GM23338 (cell line): ENCODE results near the gene LDLRAD2. TPM values are rescaled to one million over a fixed set of nuclear protein-coding genes. Genes with fewer than 3 reads are reported as not detected.

Source experiments
- NANOG ChIP-seq: IDR thresholded peaks from 2 replicates; pipeline ENCODE4 v1.6.1; 2016; ENCODE audit warnings: antibody characterized with exemption, borderline replicate concordance
- ZNF331 ChIP-seq: fragments of 250-450 bp; sonication (Bioruptor Pico); IDR thresholded peaks from 2 replicates; pipeline ENCODE4 v1.5.0; 2020; ENCODE audit warnings: low read depth, mild to moderate bottlenecking, moderate library complexity
- ZNF462 ChIP-seq: fragments of 250-450 bp; sonication (Bioruptor Pico); IDR thresholded peaks from 2 replicates; pipeline ENCODE4 v1.5.0; 2020; ENCODE audit warnings: mild to moderate bottlenecking, moderate library complexity
- polyA plus RNA-seq: library from polyadenylated mRNA; unstranded; fragments of >200 nt; fragmentation: Nextera tagmentation; extraction: Ambion mirVana; gene quantifications from 2 replicates; pipeline ENCODE4 v1.2.1, GENCODE V29; 2016
- total RNA-seq: library from RNA; depleted of rRNA; stranded (reverse); fragments of >200 nt; shearing (Covaris generic); gene quantifications from 2 replicates; pipeline ENCODE4 v1.2.3, GENCODE V29; 2014
- TF ChIP-seq, protein P1 (sequence below): IDR thresholded peaks from one replicate; pipeline ENCODE4 v1.6.1; 2018; ENCODE audit warnings: antibody characterized with exemption; ENCODE audit not compliant: unreplicated experiment

LDLRAD2 gene
- total and polyA plus RNA-seq, 2 experiments from 2014 or later, result 1.6 to 5.8 TPM

DNA sequence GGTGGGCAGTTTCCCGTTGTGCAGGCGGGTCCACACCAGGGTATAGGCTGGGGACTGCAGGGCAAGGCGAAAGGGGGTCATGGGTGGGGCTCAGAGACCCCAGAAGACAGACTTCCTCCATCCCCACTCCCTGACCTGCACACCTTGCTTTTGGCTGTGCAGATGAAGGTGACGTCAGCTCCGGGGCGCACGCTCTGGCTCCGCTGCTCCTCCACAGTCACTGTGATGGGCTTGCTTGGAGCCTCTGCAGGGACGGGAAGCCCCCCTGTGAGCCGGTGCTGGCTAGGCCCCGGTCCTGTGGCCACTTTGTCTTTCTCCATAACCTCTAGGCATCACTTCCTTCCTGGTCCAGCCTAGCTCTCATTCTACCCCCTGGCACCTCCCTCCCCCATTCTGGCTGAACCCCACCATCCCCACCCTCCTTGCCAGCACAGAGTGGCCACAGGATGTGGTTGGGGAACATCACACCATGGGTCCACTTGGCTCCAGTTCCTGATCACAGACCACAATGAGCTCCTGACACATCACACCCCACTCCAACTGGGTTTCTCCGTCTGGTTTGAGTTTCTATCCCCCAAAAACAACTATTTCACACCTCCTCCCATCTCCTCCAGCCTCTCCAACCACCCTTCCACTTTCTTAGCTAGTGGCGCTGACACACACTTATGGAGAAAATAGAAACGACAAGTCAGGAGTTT, 45.2 kb downstream of the LDLRAD2 start (continued):
- TF ChIP-seq ZNF462 (CRISPR knock-in tag) (no peak), ZNF331 (CRISPR knock-in tag) (no peak), NANOG (no peak)
- TF ChIP-seq, protein P1, sequence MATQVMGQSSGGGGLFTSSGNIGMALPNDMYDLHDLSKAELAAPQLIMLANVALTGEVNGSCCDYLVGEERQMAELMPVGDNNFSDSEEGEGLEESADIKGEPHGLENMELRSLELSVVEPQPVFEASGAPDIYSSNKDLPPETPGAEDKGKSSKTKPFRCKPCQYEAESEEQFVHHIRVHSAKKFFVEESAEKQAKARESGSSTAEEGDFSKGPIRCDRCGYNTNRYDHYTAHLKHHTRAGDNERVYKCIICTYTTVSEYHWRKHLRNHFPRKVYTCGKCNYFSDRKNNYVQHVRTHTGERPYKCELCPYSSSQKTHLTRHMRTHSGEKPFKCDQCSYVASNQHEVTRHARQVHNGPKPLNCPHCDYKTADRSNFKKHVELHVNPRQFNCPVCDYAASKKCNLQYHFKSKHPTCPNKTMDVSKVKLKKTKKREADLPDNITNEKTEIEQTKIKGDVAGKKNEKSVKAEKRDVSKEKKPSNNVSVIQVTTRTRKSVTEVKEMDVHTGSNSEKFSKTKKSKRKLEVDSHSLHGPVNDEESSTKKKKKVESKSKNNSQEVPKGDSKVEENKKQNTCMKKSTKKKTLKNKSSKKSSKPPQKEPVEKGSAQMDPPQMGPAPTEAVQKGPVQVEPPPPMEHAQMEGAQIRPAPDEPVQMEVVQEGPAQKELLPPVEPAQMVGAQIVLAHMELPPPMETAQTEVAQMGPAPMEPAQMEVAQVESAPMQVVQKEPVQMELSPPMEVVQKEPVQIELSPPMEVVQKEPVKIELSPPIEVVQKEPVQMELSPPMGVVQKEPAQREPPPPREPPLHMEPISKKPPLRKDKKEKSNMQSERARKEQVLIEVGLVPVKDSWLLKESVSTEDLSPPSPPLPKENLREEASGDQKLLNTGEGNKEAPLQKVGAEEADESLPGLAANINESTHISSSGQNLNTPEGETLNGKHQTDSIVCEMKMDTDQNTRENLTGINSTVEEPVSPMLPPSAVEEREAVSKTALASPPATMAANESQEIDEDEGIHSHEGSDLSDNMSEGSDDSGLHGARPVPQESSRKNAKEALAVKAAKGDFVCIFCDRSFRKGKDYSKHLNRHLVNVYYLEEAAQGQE, result no peak
